H1 (cell line): ENCODE data around the gene L3MBTL3. TPM values are rescaled to one million over a fixed set of nuclear protein-coding genes. Genes with fewer than 3 reads are reported as not detected.

ENCODE experiments used
- CTCF ChIA-PET: fragments of 300-600 bp; sonication (Branson Sonifier 250); formaldehyde crosslinking; loops from one replicate; lab custom pipeline; 2021; ENCODE audit not compliant: partially characterized antibody; lab: Charles Lee
- POLR2A ChIA-PET: fragments of 300-600 bp; sonication (Branson Sonifier 250); formaldehyde crosslinking; loops from one replicate; lab custom pipeline; 2021; ENCODE audit warnings: inconsistent platforms; ENCODE audit not compliant: partially characterized antibody; lab: Charles Lee
- DNase-seq, 2 experiments: peaks; one replicate each; pipeline versions ENCODE4 v3.0.0 to v3.0.0-alpha.2; 2010 to 2022; ENCODE audit warnings: low spot score in 2 of 2, low read depth in 1 of 2, mixed read lengths in 1 of 2
- FAIRE-seq: peaks from 2 replicates; lab custom pipeline; 2011; peaks lifted over from hg19 to GRCh38; lab: Jason Lieb, UNC
- H2AFZ ChIP-seq: 2 replicates; pipeline ENCODE4 v1.8.1; 2012; ENCODE audit warnings: low read length, inconsistent platforms
- H2AK5ac ChIP-seq: 2 replicates; pipeline ENCODE4 v1.6.1; 2013; ENCODE audit warnings: low read depth, low read length
- H2BK120ac ChIP-seq: replicated peaks from 2 replicates; pipeline ENCODE3; 2013; ENCODE audit warnings: low read depth, low read length, inconsistent platforms
- H2BK12ac ChIP-seq: 2 replicates; pipeline ENCODE4 v1.6.1; 2013; ENCODE audit warnings: low read depth, low read length
- H2BK15ac ChIP-seq: 2 replicates; pipeline ENCODE4 v1.6.1; 2013; ENCODE audit warnings: low read length
- H2BK20ac ChIP-seq: 2 replicates; pipeline ENCODE4 v1.6.1; 2013; ENCODE audit warnings: low read length
- H2BK5ac ChIP-seq: 2 replicates; pipeline ENCODE4 v1.6.1; 2013; ENCODE audit warnings: low read depth, low read length
- H3K14ac ChIP-seq: 2 replicates; pipeline ENCODE4 v1.6.1; 2013; ENCODE audit warnings: inconsistent platforms; ENCODE audit not compliant: insufficient read length
- H3K18ac ChIP-seq: 2 replicates; pipeline ENCODE4 v1.6.1; 2013; ENCODE audit warnings: low read length; ENCODE audit errors: extremely low read depth
- H3K23ac ChIP-seq: 2 replicates; pipeline ENCODE4 v1.6.1; 2013; ENCODE audit warnings: inconsistent platforms; ENCODE audit not compliant: insufficient read length
- H3K23me2 ChIP-seq: 2 replicates; pipeline ENCODE4 v1.6.1; 2013; ENCODE audit warnings: low read depth, low read length
- H3K27ac ChIP-seq: 2 replicates; pipeline ENCODE4 v1.6.1; 2011; ENCODE audit warnings: low read depth, low read length, inconsistent platforms
- H3K27me3 ChIP-seq, 4 experiments: replicated peaks in 1 of 4; 1 replicate in 1 of 4; 2 replicates in 3 of 4; pipeline versions ENCODE4 v1.6.1 to v1.8.1; 2011 to 2013; ENCODE audit warnings: low read length in 3 of 4, mild to moderate bottlenecking in 3 of 4, inconsistent platforms in 2 of 4, mixed read lengths in 2 of 4, moderate library complexity in 1 of 4; ENCODE audit not compliant: control insufficient read depth in 3 of 4, insufficient read depth in 3 of 4; ENCODE audit errors: extremely low read depth in 1 of 4
- H3K36me3 ChIP-seq, 4 experiments: 2 replicates each; pipeline versions ENCODE4 v1.6.1 to v1.8.1; 2011 to 2013; ENCODE audit warnings: mild to moderate bottlenecking in 4 of 4, low read length in 3 of 4, moderate library complexity in 2 of 4, control low read depth in 1 of 4, inconsistent platforms in 1 of 4; ENCODE audit not compliant: insufficient read depth in 4 of 4, control insufficient read depth in 2 of 4
- H3K4ac ChIP-seq: replicated peaks from 2 replicates; pipeline ENCODE3; 2013; ENCODE audit warnings: low read length, low read depth, mixed read lengths, inconsistent platforms; ENCODE audit not compliant: insufficient read length
- H3K4me1 ChIP-seq, 4 experiments: replicated peaks in 1 of 4; 1 replicate in 1 of 4; 2 replicates in 3 of 4; pipeline versions ENCODE4 v1.6.1 to v1.8.1; 2011 to 2013; ENCODE audit warnings: low read length in 3 of 4, inconsistent platforms in 2 of 4, mixed read lengths in 1 of 4; ENCODE audit not compliant: insufficient read depth in 4 of 4, control insufficient read depth in 3 of 4
- H3K4me2 ChIP-seq, 2 experiments: 2 replicates each; pipeline versions ENCODE4 v1.6.1 to v1.8.1; 2011 to 2013; ENCODE audit warnings: low read depth in 2 of 2, low read length in 2 of 2, control low read depth in 1 of 2, inconsistent platforms in 1 of 2, mild to moderate bottlenecking in 1 of 2; ENCODE audit not compliant: insufficient read depth in 1 of 2
- H3K4me3 ChIP-seq, 4 experiments: fragments of 200-600, 300-600 bp in 1 of 4; sonication (generic), shearing (Covaris generic), sonication (Bioruptor Twin) in 1 of 4; 2 replicates each; pipeline versions ENCODE4 v1.5.1 to v1.8.1; 2011 to 2016; ENCODE audit warnings: low read length in 4 of 4, low read depth in 3 of 4, control low read depth in 2 of 4, inconsistent platforms in 2 of 4, mild to moderate bottlenecking in 2 of 4, mixed read lengths in 1 of 4, moderate library complexity in 1 of 4; ENCODE audit not compliant: insufficient read depth in 2 of 4; ENCODE audit errors: extremely low read depth in 1 of 4
- H3K56ac ChIP-seq: replicated peaks from 2 replicates; pipeline ENCODE3; 2013; ENCODE audit warnings: low read depth, mild to moderate bottlenecking, mixed read lengths, low read length, inconsistent platforms; ENCODE audit not compliant: insufficient read length
- H3K79me1 ChIP-seq: 2 replicates; pipeline ENCODE4 v1.6.1; 2013; ENCODE audit warnings: low read depth, low read length, control low read depth
- H3K79me2 ChIP-seq, 2 experiments: 2 replicates each; pipeline versions ENCODE4 v1.6.1 to v1.8.1; 2012 to 2013; ENCODE audit warnings: low read length in 2 of 2, mild to moderate bottlenecking in 2 of 2, inconsistent platforms in 1 of 2; ENCODE audit not compliant: insufficient read depth in 2 of 2, control insufficient read depth in 1 of 2
- H3K9ac ChIP-seq, 4 experiments: replicated peaks in 1 of 4; 1 replicate in 1 of 4; 2 replicates in 3 of 4; pipeline versions ENCODE4 v1.6.1 to v1.8.1; 2011 to 2013; ENCODE audit warnings: low read depth in 3 of 4, low read length in 3 of 4, control low read depth in 2 of 4, mild to moderate bottlenecking in 2 of 4, moderate library complexity in 2 of 4, inconsistent platforms in 1 of 4; ENCODE audit errors: extremely low read depth in 1 of 4
- H3K9me3 ChIP-seq, 2 experiments: 2 replicates each; pipeline versions ENCODE4 v1.6.1 to v1.8.1; 2012 to 2013; ENCODE audit warnings: mild to moderate bottlenecking in 2 of 2, moderate library complexity in 2 of 2, control low read depth in 1 of 2, inconsistent platforms in 1 of 2, low read depth in 1 of 2, low read length in 1 of 2, mixed read lengths in 1 of 2; ENCODE audit not compliant: insufficient read depth in 2 of 2
- H4K20me1 ChIP-seq, 2 experiments: replicated peaks in 1 of 2; 2 replicates each; pipeline versions ENCODE3 to v1.8.1; 2011 to 2013; ENCODE audit warnings: inconsistent platforms in 2 of 2, low read length in 2 of 2, mild to moderate bottlenecking in 1 of 2; ENCODE audit not compliant: insufficient read depth in 2 of 2, control insufficient read depth in 1 of 2
- H4K5ac ChIP-seq: 2 replicates; pipeline ENCODE4 v1.6.1; 2013; ENCODE audit warnings: low read length, low read depth, mixed read lengths, inconsistent platforms; ENCODE audit not compliant: insufficient read length
- H4K8ac ChIP-seq: 2 replicates; pipeline ENCODE4 v1.8.0; 2013; ENCODE audit warnings: mild to moderate bottlenecking, moderate library complexity, low read length, inconsistent platforms; ENCODE audit not compliant: insufficient read depth; ENCODE audit errors: extremely low read depth
- H4K91ac ChIP-seq: replicated peaks from 2 replicates; pipeline ENCODE3; 2013; ENCODE audit warnings: low read length, mixed read lengths, inconsistent platforms; ENCODE audit not compliant: insufficient read length
- CTCF ChIP-seq, 3 experiments: IDR thresholded peaks; 1 replicate in 2 of 3; 2 replicates in 1 of 3; pipeline versions ENCODE4 v1.5.1 to v1.6.1; 2011; ENCODE audit warnings: low read length in 3 of 3, mild to moderate bottlenecking in 3 of 3, inconsistent platforms in 2 of 3, low read depth in 1 of 3, moderate library complexity in 1 of 3; ENCODE audit not compliant: insufficient read depth in 1 of 3; ENCODE audit errors: control extremely low read depth in 1 of 3
- FOSL1 ChIP-seq: IDR thresholded peaks from 2 replicates; pipeline ENCODE4 v1.6.1; 2011; ENCODE audit warnings: mild to moderate bottlenecking, low read depth, low read length, moderate library complexity; ENCODE audit not compliant: insufficient read depth
- WGBS, 2 experiments: shearing (Covaris generic) in 1 of 2; methylation state at CpG; one replicate each; pipeline versions ENCODE4 v1.1.6 to v1.1.7; 2013 to 2015; ENCODE audit warnings: low lambda C conversion rate in 2 of 2, mixed read lengths in 2 of 2, inconsistent platforms in 1 of 2, low coverage in 1 of 2, missing lambda C conversion rate in 1 of 2; ENCODE audit not compliant: insufficient replicate concordance in 2 of 2, insufficient coverage in 1 of 2, insufficient read length in 1 of 2; ENCODE audit errors: extremely low coverage in 1 of 2, missing lambda C conversion rate in 1 of 2; 5-methylcytosine and 5-hydroxymethylcytosine counted together
- polyA plus RNA-seq, 7 experiments: library from polyadenylated mRNA; depleted of rRNA in 3 of 7; stranded (reverse) in 5 of 7; unstranded in 2 of 7; fragments of >200 nt in 5 of 7; fragments of 200-250 nt in 2 of 7; gene quantifications; 1 replicate in 5 of 7; 2 replicates in 1 of 7; 4 replicates in 1 of 7; pipeline versions ENCODE4 v1.2.1 to v1.2.3, GENCODE V29; 2011 to 2013; ENCODE audit warnings: missing spikeins in 2 of 7, mixed read lengths in 2 of 7
- total RNA-seq: library from RNA; stranded (reverse); fragmentation: NEBNext Ultra II Directional; extraction: Animal tissue kit (Norgen Biotek cat#: 25700); gene quantifications from 2 replicates; pipeline ENCODE4 v1.2.1, GENCODE V29; 2021

The L3MBTL3 gene
- total and polyA plus RNA-seq, 2 of the 8 experiments (the other 6 are each of a cell fraction or from before 2014, with no cell fraction given): 3.9 to 17.2 TPM

GRCh38 chr6:130037207-130037811 lies 18.9 kb downstream of the L3MBTL3 start:
- no peak overlapping the region for H3K4ac ChIP-seq
- no peak overlapping the region for H2BK5ac ChIP-seq
- H2BK15ac ChIP-seq: no peak overlapping the region
- no peak overlapping the region for H3K27ac ChIP-seq
- no peaks in the 10 kb centered on the region for H3K4me1 ChIP-seq
- no peak overlapping the region for H3K23ac ChIP-seq
- no peak overlapping the region for H2BK120ac ChIP-seq
- H2BK20ac ChIP-seq: no peak overlapping the region
- POLR2A ChIA-PET: no interaction called here
- H3K9me3 ChIP-seq: no peaks in the 10 kb centered on the region
- H3K9ac ChIP-seq: no peak overlapping the region
- H2BK12ac ChIP-seq: no peak overlapping the region
- TF ChIP-seq CTCF (IDR thresholded peaks at IDR 0.05; ENCODE audit: control extremely low read depth in 1 of 3, insufficient read depth in 1 of 3, low read depth in 1 of 3, low read length in 3 of 3): peak in 1 of 3 experiments; percentile 40; a peak in 2 of 4 replicates
- no peak for TF ChIP-seq FOSL1
- TF ChIP-seq, all 59 proteins: peak for 1
- FAIRE-seq: no peak
- H4K91ac ChIP-seq: no peak overlapping the region
- H3K27me3 ChIP-seq: no peaks in the 10 kb centered on the region
- no peak overlapping the region for H3K56ac ChIP-seq
- no peaks in the 10 kb centered on the region for H3K23me2 ChIP-seq
- H4K20me1 ChIP-seq: no peaks in the 10 kb centered on the region
- 0 out of 4 replicates have a peak, but pooled peaks cover 0 to 2% of the 10 kb centered on the region in 2 experiments for H3K79me2 ChIP-seq
- no peak overlapping the region for H2AK5ac ChIP-seq
- H2AFZ ChIP-seq: no peak overlapping the region
- H3K36me3 ChIP-seq: no peaks in the 10 kb centered on the region
- DNase-seq: no peak
- H4K5ac ChIP-seq: no peak overlapping the region
- H3K14ac ChIP-seq: no peak overlapping the region
- CTCF ChIA-PET: interaction anchor here (0.6 to 1.9 kb wide), 16 partner anchors 11 to 1924 kb away, joined by 3 to 9 read pairs (median 3); no protein-coding TSS in a partner anchor
- no peaks in the 10 kb centered on the region for H3K79me1 ChIP-seq
- H3K4me2 ChIP-seq: no peak overlapping the region
- H4K8ac ChIP-seq: no peak overlapping the region
- H3K18ac ChIP-seq: no peak overlapping the region
- H3K4me3 ChIP-seq: no peak overlapping the region
- 67% methylated on average over 3 of the region's 3 CpGs; no CpG with 5 or more reads in 1 of the 2 experiments for WGBS, 2 experiments
